GM21367 (cell line): ENCODE data around the gene ZNF385C.

ENCODE experiments used
- ATAC-seq: cut with Tn5 transposase; IDR thresholded peaks from one replicate; pipeline ENCODE4 v1.9.1; 2021; ENCODE audit not compliant: unreplicated experiment

The ZNF385C gene

GRCh38 chr17:42125565-42125964 is 27.3 kb upstream of the ZNF385C start:
- no peak for ATAC-seq

GRCh38 chr17:42124256-42124655 is 26.0 kb upstream of the ZNF385C start:
- ATAC-seq, result no peak

GRCh38 chr17:42122371-42123303 is 24.4 kb upstream of the ZNF385C start, which contains the start of gene HSPB9:
TSS of gene HSPB9 (plus strand) at chr17:42122804. CDS start at chr17:42122851, 47 bp downstream.
- no peak for ATAC-seq

- peak; percentile 60 for ATAC-seq
Observed at GRCh38 chr17:42120770-42121769, 22.8 kb upstream of the ZNF385C start, which contains the start of gene KAT2A. TSS of gene KAT2A (minus strand) at chr17:42121367. CDS start at chr17:42121304, 63 bp downstream.

- no peak for ATAC-seq
Observed at GRCh38 chr17:42120161-42120769, 22.0 kb upstream of the ZNF385C start.

GRCh38 chr17:42119301-42119700 is 21.0 kb upstream of the ZNF385C start:
- ATAC-seq, result no peak

GRCh38 chr17:42118545-42118944 is 20.3 kb upstream of the ZNF385C start:
- no peak for ATAC-seq

GRCh38 chr17:42118126-42118510 is 19.8 kb upstream of the ZNF385C start:
- no peak for ATAC-seq

GRCh38 chr17:42117397-42118125 is 19.3 kb upstream of the ZNF385C start:
- ATAC-seq, result no peak

- ATAC-seq, result no peak
Observed at GRCh38 chr17:42116705-42117396, 18.6 kb upstream of the ZNF385C start.

GRCh38 chr17:42114118-42114517 is 15.8 kb upstream of the ZNF385C start:
- ATAC-seq, result no peak

GRCh38 chr17:42113293-42114069 is 15.2 kb upstream of the ZNF385C start:
- no peak for ATAC-seq

- peak; percentile 39 for ATAC-seq
Observed at GRCh38 chr17:42112552-42113176, 14.4 kb upstream of the ZNF385C start, which contains the start of gene DHX58. TSS of gene DHX58 (minus strand) at chr17:42112714. CDS start at chr17:42111892, 822 bp downstream.

GRCh38 chr17:42111871-42112551 is 13.7 kb upstream of the ZNF385C start:
- no peak for ATAC-seq

GRCh38 chr17:42111265-42111636 is 13.0 kb upstream of the ZNF385C start:
- no peak for ATAC-seq

GRCh38 chr17:42110301-42111264 is 12.3 kb upstream of the ZNF385C start:
- no peak for ATAC-seq

- ATAC-seq, result no peak
Observed at GRCh38 chr17:42109086-42109485, 10.8 kb upstream of the ZNF385C start.
